D721Med (cell line): ENCODE data around the gene ATRNL1.
"Not testable (repeated sequence)": the region's sequence is repeated elsewhere in the genome, so short reads cannot be mapped to it uniquely, and the experiment has no call there.

Source experiments
- DNase-seq: peaks from one replicate; pipeline ENCODE4 v3.0.0; 2011; ENCODE audit warnings: low spot score; ENCODE audit not compliant: insufficient read length
- FAIRE-seq: peaks from 2 replicates; lab custom pipeline; 2011; peaks lifted over from hg19 to GRCh38; lab: Jason Lieb, UNC
- TF ChIP-seq, protein P1 (sequence below): IDR thresholded peaks from 2 replicates; pipeline ENCODE4 v1.5.1; 2012; ENCODE audit warnings: mild to moderate bottlenecking, control low read depth; ENCODE audit not compliant: insufficient read depth; ENCODE audit errors: missing control alignments

ATRNL1 gene

DNA sequence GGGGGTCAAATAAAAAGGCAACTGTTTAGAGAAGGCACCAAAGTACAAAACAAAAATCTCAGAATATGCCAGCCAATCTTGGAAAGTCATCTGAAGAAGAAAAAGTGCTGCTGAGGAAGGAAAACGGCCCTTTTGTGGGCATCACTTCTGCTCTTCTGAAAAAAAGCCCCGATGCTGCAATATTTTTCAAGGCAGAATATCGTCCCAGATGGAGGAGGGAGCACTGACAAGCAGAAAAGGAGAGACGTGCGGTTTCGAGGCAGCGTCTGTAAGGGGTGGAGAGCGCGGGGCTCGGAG is 959 bp upstream of the ATRNL1 start:
- TF ChIP-seq, protein P1, sequence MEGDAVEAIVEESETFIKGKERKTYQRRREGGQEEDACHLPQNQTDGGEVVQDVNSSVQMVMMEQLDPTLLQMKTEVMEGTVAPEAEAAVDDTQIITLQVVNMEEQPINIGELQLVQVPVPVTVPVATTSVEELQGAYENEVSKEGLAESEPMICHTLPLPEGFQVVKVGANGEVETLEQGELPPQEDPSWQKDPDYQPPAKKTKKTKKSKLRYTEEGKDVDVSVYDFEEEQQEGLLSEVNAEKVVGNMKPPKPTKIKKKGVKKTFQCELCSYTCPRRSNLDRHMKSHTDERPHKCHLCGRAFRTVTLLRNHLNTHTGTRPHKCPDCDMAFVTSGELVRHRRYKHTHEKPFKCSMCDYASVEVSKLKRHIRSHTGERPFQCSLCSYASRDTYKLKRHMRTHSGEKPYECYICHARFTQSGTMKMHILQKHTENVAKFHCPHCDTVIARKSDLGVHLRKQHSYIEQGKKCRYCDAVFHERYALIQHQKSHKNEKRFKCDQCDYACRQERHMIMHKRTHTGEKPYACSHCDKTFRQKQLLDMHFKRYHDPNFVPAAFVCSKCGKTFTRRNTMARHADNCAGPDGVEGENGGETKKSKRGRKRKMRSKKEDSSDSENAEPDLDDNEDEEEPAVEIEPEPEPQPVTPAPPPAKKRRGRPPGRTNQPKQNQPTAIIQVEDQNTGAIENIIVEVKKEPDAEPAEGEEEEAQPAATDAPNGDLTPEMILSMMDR, result no peak
- DNase-seq, result no peak
- no peak for FAIRE-seq

DNA sequence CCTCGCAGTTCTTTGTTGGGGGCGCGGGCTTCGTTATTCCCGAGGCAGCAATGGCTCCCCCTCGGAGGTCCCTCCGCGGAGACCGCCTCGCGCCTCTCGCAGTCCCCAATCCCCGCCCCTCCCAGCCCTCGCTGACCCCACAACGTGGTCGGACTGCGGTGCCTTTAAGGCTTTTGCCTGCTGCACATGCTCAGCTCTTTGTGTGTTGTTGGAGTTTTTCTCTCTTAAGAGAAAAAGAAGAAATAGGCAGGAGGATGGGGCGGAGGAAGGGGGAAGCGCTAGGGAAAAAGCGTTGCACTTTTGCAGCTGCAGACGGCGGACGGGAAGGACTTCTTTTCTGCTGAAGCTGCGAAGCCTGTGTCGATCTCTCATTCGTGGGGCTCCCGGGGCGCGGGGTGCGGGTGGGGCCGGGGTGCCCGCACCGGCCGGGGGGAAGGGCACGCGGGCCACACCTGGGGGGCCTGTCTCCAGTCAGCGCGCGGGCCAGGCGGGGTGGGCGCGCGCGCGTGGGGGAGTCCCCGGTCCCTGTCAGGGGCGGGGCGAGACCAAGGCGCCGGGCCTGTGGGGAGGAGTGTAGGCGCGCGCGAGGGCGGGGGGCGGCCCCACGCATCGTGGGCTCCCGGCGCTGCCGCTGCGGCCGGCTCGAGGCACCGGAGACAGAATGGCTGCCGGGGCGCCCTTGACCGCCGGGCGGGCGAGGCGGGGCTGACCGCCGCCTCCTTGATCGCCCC is 445 bp upstream of the ATRNL1 start:
- TF ChIP-seq, protein P1, result no peak
- DNase-seq (peak; percentile 20), FAIRE-seq (no peak)

DNA sequence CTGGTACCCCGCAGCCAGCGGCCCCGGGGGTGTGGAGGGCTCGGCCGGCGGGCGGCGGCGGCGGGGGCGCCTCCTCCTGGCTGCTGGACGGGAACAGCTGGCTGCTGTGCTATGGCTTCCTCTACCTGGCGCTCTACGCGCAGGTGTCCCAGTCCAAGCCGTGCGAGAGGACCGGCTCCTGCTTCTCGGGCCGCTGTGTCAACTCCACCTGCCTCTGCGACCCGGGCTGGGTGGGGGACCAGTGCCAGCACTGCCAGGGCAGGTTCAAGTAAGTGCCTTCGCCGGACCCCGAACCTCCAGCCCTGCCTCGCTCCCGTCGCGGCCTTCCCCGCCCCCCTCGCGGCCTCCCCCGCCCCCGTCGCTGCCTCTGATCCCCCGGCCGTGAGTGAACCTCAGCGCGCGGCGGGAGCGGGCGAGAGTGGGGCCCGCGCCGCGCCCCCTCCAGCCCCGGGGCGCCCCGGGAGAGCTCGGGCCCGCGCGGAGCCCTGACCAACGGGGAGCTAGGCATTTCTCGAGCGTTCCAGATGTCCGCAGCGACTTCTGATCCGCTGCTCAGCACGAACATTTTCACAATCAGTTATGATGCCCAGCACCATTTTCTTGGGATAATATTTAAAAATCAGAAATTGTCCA is 727 bp downstream of the ATRNL1 start:
- TF ChIP-seq, protein P1, result no peak
- DNase-seq, result no peak
- FAIRE-seq, result no peak

DNA sequence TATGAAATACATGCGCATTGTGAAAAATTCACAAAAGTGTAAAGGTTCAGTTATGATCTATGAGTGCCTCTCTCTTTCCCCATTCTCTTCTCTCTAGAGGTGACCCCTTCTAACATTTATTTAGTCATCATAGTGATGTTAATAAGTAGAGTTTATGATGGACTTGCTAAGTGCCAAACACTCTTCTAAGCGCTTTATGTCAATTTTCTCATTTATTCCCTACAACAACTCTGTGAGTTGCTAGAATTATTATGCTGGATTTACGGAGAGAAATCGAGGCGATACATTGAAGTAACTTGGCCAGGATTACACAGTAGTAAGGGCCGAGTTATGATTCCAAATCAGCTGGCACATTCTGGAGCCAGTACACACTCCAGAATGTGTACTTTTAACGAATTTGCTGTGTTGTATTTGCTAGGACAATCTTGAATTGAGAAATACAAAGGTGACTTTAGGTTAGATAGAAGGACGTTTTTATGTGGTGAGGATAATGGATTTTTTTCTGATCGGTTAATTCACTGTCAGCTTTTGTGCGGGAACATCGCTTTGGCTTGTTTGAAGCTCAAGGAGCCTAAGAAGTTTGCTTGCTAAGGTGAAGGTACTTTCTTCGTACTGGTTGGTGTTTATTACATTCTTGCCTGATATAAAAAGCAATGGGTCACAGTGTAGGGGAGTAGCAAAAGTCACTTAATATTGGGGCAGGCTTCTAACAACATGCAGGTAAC is 1.4 kb downstream of the ATRNL1 start:
- DNase-seq (no peak), FAIRE-seq (no peak)
- TF ChIP-seq, protein P1, result no peak

DNA sequence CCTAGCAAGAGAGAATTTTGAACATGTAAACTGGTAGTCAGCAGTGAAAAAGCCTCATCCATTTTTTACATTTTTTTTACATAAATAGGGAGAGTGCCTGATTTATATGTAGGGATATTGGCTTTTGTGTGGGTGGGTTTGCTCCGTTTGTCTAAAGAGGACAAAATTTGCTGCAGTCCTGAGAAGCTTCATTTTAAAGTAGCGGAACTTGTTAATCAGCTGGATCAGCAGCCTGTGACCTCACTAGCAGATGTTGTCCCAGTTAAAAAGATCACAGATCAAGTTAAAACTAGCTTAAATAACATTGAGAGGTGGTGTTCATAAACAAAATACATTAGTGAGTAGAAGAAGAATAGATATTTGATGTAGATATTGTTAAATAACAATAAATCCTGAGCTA is 2.6 kb downstream of the ATRNL1 start:
- no peak for FAIRE-seq
- no peak for DNase-seq
- TF ChIP-seq, protein P1, result no peak

DNA sequence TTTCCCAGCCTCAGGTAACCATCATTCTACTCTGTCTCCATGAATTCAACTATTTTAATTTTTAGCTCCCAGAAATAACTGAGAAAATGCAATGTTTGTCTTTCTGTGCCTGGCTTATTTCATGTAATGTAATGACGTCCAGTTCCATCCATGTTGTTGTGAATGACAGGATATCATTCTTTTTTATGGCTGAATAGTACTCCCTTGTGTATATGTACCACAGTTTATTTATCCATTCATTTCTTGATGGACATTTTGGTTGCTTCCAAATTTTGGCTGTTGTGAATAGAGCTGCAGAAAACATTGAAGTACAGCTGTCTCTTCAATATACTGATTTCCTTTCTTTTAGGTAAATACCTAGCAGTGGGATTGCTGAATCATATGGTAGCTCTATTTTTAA is 10.5 kb downstream of the ATRNL1 start:
- FAIRE-seq (no peak), DNase-seq (no peak)
- TF ChIP-seq, protein P1, result no peak

DNA sequence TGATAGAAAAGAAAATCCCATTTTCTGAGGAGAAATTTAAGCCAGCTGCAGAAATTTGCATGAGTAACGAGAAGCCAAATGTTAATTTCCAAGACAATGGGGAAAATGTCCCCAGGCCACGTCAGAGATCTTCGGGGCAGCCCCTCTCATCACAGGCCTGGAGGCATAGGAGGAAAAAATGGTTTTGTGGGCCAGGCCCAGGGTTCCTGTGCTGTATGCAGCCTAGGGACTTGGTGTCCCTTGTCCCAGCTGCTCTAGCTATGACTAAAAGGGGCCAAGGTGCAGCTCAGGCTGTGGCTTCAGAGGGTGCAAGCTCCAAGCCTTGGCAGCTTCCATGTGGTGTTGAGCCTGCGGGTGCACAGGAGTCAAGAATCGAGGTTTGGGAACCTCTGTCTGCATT is 12.2 kb downstream of the ATRNL1 start:
- not testable (repeated sequence) for FAIRE-seq, DNase-seq
